ENCODE data around the gene CRP.

- TF ChIP-seq CTCF (conservative IDR thresholded peaks at IDR 0.05; ENCODE audit: low read length), result no peak
- no peak for TF ChIP-seq EZH2phosphoT487 (IDR thresholded peaks at IDR 0.05; ENCODE audit: borderline replicate concordance)
Measured at GRCh38 chr1:159664247-159664646, 50.1 kb downstream of the CRP start.

All from Loucy (cell line).